ENCODE data around the gene ZNF787.
"Not testable (repeated sequence)": the region's sequence is repeated elsewhere in the genome, so short reads cannot be mapped to it uniquely, and the experiment has no call there.

ZNF787 gene

DNA sequence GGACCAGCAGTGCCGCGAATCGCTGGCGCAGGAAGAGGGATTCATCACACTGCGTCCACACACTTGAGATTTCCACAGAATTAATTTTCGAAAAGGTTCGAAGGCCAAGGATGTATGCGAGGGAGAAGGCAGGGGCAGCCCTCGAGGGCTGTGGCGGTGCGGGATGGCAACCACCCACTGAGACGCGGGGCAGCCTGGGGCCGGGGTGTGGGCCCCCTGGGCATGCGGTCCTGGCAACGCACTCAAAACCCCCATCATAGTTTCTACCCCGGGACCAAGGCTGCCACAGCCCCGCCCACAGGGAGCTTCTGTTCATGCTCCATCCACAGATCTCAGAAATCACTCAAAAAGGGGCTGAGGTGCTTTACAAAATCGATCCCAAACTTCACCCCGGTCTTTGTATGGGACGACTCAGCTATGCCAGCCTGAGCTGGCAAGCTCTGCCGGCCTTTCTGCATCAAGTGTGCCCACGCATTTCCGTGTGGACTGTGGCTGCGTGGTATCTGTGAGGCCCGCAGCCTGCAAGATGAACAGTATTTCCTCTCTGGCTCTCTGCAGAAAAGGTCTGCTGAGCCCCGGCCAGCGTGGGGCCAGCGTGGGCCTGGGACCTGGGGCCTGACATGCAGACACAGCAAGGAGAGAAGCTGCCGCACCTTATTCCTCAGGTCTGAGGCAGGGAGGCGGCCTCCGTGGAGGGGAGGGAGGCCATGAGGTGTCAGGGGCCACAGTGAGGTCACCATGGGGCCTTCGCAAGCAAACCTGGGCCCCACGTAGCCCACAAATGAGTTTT lies 19.2 kb downstream of the ZNF787 start:
- TF ChIP-seq, protein P1, sequence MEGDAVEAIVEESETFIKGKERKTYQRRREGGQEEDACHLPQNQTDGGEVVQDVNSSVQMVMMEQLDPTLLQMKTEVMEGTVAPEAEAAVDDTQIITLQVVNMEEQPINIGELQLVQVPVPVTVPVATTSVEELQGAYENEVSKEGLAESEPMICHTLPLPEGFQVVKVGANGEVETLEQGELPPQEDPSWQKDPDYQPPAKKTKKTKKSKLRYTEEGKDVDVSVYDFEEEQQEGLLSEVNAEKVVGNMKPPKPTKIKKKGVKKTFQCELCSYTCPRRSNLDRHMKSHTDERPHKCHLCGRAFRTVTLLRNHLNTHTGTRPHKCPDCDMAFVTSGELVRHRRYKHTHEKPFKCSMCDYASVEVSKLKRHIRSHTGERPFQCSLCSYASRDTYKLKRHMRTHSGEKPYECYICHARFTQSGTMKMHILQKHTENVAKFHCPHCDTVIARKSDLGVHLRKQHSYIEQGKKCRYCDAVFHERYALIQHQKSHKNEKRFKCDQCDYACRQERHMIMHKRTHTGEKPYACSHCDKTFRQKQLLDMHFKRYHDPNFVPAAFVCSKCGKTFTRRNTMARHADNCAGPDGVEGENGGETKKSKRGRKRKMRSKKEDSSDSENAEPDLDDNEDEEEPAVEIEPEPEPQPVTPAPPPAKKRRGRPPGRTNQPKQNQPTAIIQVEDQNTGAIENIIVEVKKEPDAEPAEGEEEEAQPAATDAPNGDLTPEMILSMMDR (IDR thresholded peaks at IDR 0.05; ENCODE audit: low read depth, low read length, missing control alignments), result no peak
- no peak overlapping the region for H3K4me3 ChIP-seq (replicated peaks; ENCODE audit: low read depth, low read length)
- DNase-seq (ENCODE audit: extremely low read depth, low read depth), result no peak

DNA sequence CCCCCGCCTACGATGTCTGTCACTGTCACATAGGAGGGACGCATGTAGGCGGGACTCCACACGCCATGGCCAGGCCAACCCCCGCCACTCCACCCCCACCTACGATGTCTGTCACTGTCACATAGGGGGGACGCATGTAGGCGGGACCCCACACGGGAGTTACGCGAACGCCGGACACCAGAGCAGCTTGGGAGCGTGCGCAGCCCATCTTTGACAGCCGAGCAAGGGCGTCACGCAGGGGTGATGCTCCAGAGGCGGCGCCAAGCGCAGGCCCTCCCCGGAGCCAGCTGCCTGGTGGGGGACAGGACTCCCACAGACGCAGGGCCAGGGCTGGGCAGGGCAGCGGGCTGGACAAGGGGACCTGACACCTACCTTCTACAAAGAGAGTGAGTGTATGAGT lies 20.0 kb downstream of the ZNF787 start:
- DNase-seq (ENCODE audit: extremely low read depth, low read depth), result no peak
- no peak overlapping the region for H3K4me3 ChIP-seq (replicated peaks; ENCODE audit: low read depth, low read length)
- TF ChIP-seq, protein P1 (IDR thresholded peaks at IDR 0.05; ENCODE audit: low read depth, low read length, missing control alignments), result no peak

DNA sequence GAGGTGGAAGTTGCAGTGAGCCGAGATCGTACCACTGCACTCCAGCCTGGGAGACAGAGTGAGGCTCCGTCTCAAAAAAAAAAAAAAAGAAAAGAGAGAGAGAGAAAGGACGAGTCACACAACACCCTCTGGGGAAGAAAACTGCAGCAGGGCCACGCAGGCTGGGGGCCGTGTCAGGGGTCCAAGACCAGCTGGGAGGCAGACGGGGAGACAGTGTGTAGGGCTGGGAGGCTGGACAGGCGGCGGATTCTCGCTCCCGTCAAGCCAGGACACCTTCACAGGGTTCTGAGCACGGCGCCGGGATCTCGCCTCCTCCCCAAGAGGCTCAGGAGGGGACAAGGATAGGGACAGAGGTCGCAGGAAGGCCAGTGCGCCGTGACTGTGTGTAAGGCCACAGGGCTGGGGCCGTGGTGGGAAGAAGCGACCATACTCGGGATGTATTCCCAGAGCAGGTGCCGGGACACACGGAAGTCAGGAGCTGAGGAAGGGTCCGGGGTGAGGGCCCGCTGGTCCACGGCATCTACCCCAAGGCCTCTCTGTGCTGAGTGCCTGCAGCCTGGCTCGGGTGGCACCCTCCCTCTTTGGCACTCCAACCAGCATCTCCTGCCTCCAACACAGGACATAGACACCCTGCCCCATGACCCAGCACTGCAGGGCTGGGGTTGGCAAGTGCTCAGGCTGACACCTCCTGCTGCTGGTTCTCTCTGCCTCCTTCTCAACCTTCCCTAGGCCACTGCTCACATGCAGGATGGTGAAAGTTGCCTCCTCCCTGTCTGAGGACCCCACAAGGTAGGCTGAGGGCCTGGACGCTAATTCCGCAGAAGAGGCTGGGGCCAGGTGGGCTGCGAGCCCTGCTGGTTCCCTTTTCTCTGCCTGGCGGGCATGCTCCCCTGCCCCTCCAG lies 21.2 kb downstream of the ZNF787 start:
- DNase-seq (ENCODE audit: extremely low read depth, low read depth), result no peak
- TF ChIP-seq, protein P1 (IDR thresholded peaks at IDR 0.05; ENCODE audit: low read depth, low read length, missing control alignments), result no peak
- no peak overlapping the region for H3K4me3 ChIP-seq (replicated peaks; ENCODE audit: low read depth, low read length)

DNA sequence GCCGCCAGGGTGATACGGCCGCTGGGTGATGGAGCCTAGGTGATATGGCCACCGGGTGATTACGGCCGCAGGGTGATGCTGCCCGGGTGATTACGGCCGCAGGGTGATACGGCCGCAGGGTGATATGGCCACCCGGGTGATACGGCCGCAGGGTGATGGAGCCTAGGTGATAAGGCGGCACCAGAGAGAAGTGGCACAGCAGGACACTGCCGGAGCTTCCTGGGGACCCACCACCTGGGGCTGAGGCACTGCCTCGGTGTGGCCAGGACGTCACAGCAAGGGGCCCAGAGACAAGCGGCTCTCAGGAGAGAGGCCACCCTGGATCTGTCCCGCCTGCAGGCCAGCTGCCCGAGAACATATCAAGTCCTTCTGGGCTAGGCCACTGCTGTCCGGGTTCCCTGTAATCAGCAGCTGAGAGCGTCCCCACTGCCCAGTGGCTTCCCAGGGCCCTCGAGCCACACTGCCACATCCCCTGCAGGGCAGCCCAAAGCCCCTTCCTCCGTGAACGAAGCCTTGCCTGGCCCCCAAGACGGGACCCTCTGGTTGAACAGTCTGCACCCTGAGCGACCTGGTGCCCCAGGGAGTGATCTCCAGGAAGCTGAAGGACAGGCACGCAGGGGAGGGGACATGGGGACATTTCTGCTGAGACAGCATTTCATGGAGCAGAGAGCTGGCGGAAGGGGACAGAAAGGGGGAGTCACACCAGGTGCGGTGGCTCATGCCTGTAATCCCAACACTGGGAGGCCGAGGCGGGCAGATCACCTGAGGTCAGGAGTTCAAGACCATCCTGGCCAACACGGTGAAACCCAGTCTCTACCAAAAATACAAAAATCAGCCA lies 22.1 kb downstream of the ZNF787 start:
- TF ChIP-seq, protein P1 (IDR thresholded peaks at IDR 0.05; ENCODE audit: low read depth, low read length, missing control alignments), result no peak
- no peak overlapping the region for H3K4me3 ChIP-seq (replicated peaks; ENCODE audit: low read depth, low read length)
- DNase-seq (ENCODE audit: extremely low read depth, low read depth), result no peak

DNA sequence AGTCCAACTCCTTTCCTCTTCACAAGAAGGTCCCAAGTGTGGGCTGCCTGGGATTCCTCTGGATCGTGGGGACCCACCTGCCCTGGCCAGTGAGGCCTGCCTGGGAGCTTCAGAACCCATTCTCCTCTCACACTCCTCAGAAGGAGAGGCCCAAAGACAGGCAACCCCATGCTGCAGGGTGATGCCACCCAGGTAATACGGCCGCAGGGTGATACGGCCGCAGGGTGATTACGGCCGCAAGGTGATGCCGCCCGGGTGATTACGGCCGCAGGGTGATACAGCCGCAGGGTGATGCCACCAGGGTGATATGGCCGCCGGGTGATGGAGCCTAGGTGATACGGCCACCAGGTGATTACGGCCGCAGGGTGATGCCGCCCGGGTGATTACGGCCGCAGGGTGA lies 22.9 kb downstream of the ZNF787 start:
- DNase-seq (ENCODE audit: extremely low read depth, low read depth); H3K4me3 ChIP-seq (replicated peaks; ENCODE audit: low read depth, low read length): not testable (repeated sequence)

DNA sequence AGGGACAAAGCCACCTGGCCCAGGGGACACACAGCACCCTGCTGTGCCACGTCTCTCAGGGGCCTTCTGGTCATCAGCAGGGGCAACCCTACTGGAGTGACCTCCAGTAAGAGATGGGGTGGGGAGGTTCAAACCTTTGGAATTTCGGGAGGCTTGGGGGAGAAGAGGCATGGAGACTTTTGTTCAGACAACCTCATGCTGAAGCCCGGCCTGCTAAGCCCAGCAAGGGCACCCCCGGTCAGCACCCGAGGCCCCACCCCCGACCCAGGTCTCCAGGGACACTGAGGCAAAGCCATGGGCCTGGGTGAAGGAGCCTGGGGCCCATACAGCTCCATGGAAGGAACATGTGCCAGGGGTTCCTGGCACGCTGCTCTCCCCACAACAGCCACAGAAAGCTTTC lies 23.3 kb downstream of the ZNF787 start:
- no peak for DNase-seq (ENCODE audit: extremely low read depth, low read depth)
- no peak overlapping the region for H3K4me3 ChIP-seq (replicated peaks; ENCODE audit: low read depth, low read length)
- TF ChIP-seq, protein P1 (IDR thresholded peaks at IDR 0.05; ENCODE audit: low read depth, low read length, missing control alignments), result no peak

Data from HFF-Myc (cell line).